GM06990 (cell line): ENCODE measurements around the gene SULF2.

Experiments used
- DNase-seq: peaks from one replicate; pipeline ENCODE4 v3.0.0-alpha.2; 2011; ENCODE audit not compliant: insufficient read length; ENCODE audit errors: extremely low read depth
- H3K27me3 ChIP-seq: replicated peaks from 2 replicates; pipeline ENCODE4 v1.6.0; 2011; ENCODE audit warnings: low read length; ENCODE audit not compliant: control insufficient read depth, insufficient read depth
- H3K36me3 ChIP-seq: 2 replicates; pipeline ENCODE4 v1.5.1; 2011; ENCODE audit warnings: low read length; ENCODE audit not compliant: control insufficient read depth, insufficient read depth
- H3K4me3 ChIP-seq: replicated peaks from 2 replicates; pipeline ENCODE4 v1.5.1; 2011; ENCODE audit warnings: low read depth, mild to moderate bottlenecking, control low read depth, low read length
- TF ChIP-seq, protein P1 (sequence below): IDR thresholded peaks from 2 replicates; pipeline ENCODE4 v1.5.1; 2011; ENCODE audit warnings: low read length, control low read depth, mild to moderate bottlenecking, inconsistent platforms; ENCODE audit not compliant: insufficient read depth, poor library complexity, severe bottlenecking

The SULF2 gene

GRCh38 chr20:47770935-47771334, 14.3 kb downstream of the SULF2 start:
- no peak for DNase-seq
- Histone ChIP-seq H3K36me3 (no peaks in the 10 kb centered on the region), H3K4me3 (no peak overlapping the region), H3K27me3 (no peaks in the 10 kb centered on the region)
- TF ChIP-seq, protein P1, sequence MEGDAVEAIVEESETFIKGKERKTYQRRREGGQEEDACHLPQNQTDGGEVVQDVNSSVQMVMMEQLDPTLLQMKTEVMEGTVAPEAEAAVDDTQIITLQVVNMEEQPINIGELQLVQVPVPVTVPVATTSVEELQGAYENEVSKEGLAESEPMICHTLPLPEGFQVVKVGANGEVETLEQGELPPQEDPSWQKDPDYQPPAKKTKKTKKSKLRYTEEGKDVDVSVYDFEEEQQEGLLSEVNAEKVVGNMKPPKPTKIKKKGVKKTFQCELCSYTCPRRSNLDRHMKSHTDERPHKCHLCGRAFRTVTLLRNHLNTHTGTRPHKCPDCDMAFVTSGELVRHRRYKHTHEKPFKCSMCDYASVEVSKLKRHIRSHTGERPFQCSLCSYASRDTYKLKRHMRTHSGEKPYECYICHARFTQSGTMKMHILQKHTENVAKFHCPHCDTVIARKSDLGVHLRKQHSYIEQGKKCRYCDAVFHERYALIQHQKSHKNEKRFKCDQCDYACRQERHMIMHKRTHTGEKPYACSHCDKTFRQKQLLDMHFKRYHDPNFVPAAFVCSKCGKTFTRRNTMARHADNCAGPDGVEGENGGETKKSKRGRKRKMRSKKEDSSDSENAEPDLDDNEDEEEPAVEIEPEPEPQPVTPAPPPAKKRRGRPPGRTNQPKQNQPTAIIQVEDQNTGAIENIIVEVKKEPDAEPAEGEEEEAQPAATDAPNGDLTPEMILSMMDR = no peak

- H3K4me3 ChIP-seq = no peak overlapping the region
These were observed 17.1 kb downstream of the SULF2 start for GRCh38 chr20:47768016-47768824.

DNA sequence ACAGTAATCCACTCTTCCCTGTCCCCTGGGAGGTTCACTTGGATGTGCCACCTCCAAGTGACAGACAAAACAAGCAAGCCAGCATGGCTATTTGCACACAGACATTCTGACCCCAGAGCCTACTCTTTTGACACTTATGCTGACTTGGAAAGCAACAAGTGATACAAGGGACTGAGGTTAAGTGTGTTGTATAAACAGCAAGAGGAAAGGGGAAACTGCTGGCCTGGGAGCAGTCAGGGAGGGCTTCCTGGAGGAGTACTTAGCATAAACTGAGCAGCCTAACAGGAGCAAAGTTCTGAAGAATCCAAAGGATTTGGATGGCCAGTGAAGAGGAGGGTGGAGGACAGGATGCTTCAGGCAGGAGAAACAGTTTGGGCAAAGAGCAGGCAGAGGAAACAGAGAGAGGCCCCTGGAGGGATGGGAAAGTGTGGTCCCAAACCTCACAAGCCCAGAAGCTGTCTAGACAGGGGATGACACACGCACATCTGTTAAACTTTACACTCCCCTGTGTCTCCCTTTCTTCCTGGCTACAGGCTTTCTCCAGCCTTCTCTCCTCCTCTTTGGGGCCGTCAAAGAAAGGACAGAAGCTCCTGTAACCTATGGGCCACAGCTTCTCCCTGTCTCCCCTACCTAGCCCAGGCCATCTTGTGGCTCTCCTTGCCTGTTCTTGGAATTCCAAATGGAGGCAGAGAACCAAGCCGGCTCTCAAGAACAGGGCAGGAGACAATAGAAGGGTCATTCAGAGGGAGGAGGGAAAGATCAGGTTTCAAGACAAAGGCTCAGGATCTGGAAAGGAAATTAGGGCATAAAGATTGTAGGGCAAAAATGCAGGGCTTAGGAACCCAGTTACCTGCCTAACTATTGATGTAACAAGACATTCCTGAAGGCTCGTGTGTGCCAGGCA, 19.3 kb downstream of the SULF2 start:
- TF ChIP-seq, protein P1 = no peak
- DNase-seq = no peak
- Histone ChIP-seq H3K4me3 (no peak overlapping the region), H3K36me3 (no peaks in the 10 kb centered on the region; the same call in 1 of the 2 replicates), H3K27me3 (no peaks in the 10 kb centered on the region)

More at GRCh38 chr20:47768016-47768824, 17.1 kb downstream of the SULF2 start:
- no peak for DNase-seq
- TF ChIP-seq, protein P1 = no peak
- no peaks in the 10 kb centered on the region for H3K27me3 ChIP-seq
- H3K36me3 ChIP-seq = no peaks in the 10 kb centered on the region

DNA sequence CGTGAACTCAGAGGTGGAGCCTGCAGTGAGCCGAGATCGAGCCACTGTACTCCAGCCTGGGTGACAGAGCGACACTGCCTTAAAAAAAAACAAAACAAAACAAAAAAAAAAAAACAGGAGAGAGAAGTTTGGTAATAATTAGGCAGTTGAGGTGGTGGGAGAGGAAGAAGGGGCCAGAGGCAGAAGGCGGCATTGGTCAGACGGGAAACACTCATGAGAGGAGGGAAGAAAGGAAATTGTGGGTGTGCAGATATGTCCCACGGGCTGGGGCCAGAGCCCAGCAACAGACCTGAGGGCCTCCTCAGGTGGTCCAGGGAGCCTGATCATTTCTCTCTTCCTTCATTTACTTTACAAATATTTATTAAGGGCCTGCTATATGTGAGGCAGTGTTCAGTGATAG, 20.0 kb downstream of the SULF2 start:
- TF ChIP-seq, protein P1 = no peak
- no peak for DNase-seq
- no peaks in the 10 kb centered on the region; the same call in 1 of the 2 replicates for H3K36me3 ChIP-seq
- H3K27me3 ChIP-seq = no peaks in the 10 kb centered on the region
- no peak overlapping the region for H3K4me3 ChIP-seq

- Histone ChIP-seq H3K27me3 (no peaks in the 10 kb centered on the region), H3K4me3 (no peak overlapping the region), H3K36me3 (no peaks in the 10 kb centered on the region; the same call in 1 of the 2 replicates)
- TF ChIP-seq, protein P1 = no peak
- no peak for DNase-seq
These were observed 21.0 kb downstream of the SULF2 start for GRCh38 chr20:47764154-47764733.
